Osteocyte (in vitro differentiated cells): ENCODE data around the gene DRD3. TPM values are rescaled to one million over a fixed set of nuclear protein-coding genes. Genes with fewer than 3 reads are reported as not detected.

Experiments used
- DNase-seq: peaks from one replicate; pipeline ENCODE4 v3.0.0; 2021; ENCODE audit warnings: mixed read lengths; ENCODE audit not compliant: unreplicated experiment; ENCODE audit errors: extremely low spot score
- H3K27ac Mint-ChIP-seq: one replicate; pipeline ENCODE4 v1.8.0; 2021; ENCODE audit warnings: mild to moderate bottlenecking, mixed read lengths; ENCODE audit not compliant: unreplicated experiment
- H3K27me3 Mint-ChIP-seq: one replicate; pipeline ENCODE4 v1.8.0; 2021; ENCODE audit warnings: mixed read lengths; ENCODE audit not compliant: unreplicated experiment
- H3K36me3 Mint-ChIP-seq: one replicate; pipeline ENCODE4 v1.8.0; 2021; ENCODE audit warnings: mixed read lengths; ENCODE audit not compliant: unreplicated experiment
- H3K4me1 Mint-ChIP-seq: one replicate; pipeline ENCODE4 v1.8.0; 2021; ENCODE audit warnings: mixed read lengths; ENCODE audit not compliant: unreplicated experiment
- H3K4me3 Mint-ChIP-seq: one replicate; pipeline ENCODE4 v1.8.0; 2021; ENCODE audit warnings: mild to moderate bottlenecking, moderate library complexity, mixed read lengths; ENCODE audit not compliant: unreplicated experiment
- H3K9me3 Mint-ChIP-seq: one replicate; pipeline ENCODE4 v1.8.0; 2021; ENCODE audit warnings: mixed read lengths; ENCODE audit not compliant: unreplicated experiment
- total RNA-seq: library from RNA; stranded (reverse); gene quantifications from 2 replicates; pipeline ENCODE4 v1.2.1, GENCODE V29; 2021
- TF ChIP-seq, protein P1 (sequence below): fragments of 200-600 bp; sonication (generic); IDR thresholded peaks from 2 replicates; pipeline ENCODE4 v1.5.0; 2021; ENCODE audit warnings: antibody characterized with exemption, mild to moderate bottlenecking, moderate library complexity

DRD3 gene
- total RNA-seq, 1 donor from 2014 or later: not detected

DNA sequence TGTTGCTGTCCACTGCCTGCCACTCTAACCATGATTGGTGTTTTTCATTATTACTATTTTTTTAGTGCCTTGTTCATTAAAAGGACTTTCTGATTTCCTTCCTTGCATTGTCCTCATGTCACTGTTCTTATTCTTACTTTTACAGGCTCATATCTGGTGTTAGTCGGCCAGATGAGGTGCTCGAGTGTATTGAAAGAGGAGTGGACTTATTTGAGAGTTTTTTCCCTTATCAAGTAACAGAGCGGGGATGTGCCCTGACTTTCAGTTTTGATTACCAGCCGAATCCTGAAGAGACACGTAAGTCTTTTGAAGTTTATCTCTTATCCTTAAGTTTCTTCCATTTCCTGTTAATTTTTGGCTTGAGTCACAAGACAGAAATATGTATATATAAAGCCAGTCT is 99.1 kb downstream of the DRD3 start:
- no peak for DNase-seq
- TF ChIP-seq, protein P1, sequence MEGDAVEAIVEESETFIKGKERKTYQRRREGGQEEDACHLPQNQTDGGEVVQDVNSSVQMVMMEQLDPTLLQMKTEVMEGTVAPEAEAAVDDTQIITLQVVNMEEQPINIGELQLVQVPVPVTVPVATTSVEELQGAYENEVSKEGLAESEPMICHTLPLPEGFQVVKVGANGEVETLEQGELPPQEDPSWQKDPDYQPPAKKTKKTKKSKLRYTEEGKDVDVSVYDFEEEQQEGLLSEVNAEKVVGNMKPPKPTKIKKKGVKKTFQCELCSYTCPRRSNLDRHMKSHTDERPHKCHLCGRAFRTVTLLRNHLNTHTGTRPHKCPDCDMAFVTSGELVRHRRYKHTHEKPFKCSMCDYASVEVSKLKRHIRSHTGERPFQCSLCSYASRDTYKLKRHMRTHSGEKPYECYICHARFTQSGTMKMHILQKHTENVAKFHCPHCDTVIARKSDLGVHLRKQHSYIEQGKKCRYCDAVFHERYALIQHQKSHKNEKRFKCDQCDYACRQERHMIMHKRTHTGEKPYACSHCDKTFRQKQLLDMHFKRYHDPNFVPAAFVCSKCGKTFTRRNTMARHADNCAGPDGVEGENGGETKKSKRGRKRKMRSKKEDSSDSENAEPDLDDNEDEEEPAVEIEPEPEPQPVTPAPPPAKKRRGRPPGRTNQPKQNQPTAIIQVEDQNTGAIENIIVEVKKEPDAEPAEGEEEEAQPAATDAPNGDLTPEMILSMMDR: no peak
- Mint-ChIP-seq H3K4me3 (no peak overlapping the region), H3K27ac (no peak overlapping the region), H3K36me3 (peaks cover 38% of the 10 kb centered on the region), H3K27me3 (no peaks in the 10 kb centered on the region), H3K4me1 (peaks cover 3% of the 10 kb centered on the region), H3K9me3 (no peaks in the 10 kb centered on the region)

DNA sequence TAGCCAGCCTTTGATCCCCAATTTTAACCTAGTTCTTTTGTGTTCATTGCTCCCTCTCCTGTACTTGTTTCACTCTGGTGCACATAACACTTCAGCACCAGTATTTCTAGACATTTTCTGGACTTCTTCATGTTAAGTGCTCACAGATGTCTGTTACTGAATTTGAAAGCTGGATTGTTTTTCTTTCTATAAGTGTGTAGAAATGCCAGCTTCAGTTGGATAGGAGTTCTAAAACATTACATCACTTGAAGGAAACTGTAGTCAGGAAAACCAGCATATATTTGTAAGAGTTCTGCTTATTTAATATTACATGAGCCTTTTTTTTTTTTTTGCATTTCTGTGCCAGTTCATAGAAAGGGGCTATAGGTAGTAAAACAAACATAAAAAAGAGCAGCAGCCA is 100.7 kb downstream of the DRD3 start:
- H3K4me1 Mint-ChIP-seq: peaks cover 3% of the 10 kb centered on the region
- TF ChIP-seq, protein P1: no peak
- H3K9me3 Mint-ChIP-seq: no peaks in the 10 kb centered on the region
- no peaks in the 10 kb centered on the region for H3K27me3 Mint-ChIP-seq
- no peak overlapping the region for H3K27ac Mint-ChIP-seq
- H3K36me3 Mint-ChIP-seq: peaks cover 45% of the 10 kb centered on the region
- DNase-seq: no peak
- no peak overlapping the region for H3K4me3 Mint-ChIP-seq

Other genes with a start within 250 kb of the DRD3 start
- 0.18 and 0.27 TPM in 2 replicates for gene ZDHHC23, start 231.0 kb downstream of the DRD3 start, total RNA-seq
- gene CCDC191, start 122.5 kb downstream of the DRD3 start, total RNA-seq: 4.3 and 7.1 TPM in 2 replicates
- 13.6 and 15.4 TPM in 2 replicates for gene QTRT2, start 122.3 kb downstream of the DRD3 start, total RNA-seq
- not detected in 2 replicates for gene ZNF80, start 58.5 kb upstream of the DRD3 start, total RNA-seq
- gene TIGIT, start 115.0 kb upstream of the DRD3 start, total RNA-seq: not detected in 2 replicates